WTC11 (cell line): ENCODE results near the gene TMEM263.

Source experiments
- CREM ChIP-seq: sonication (generic); formaldehyde crosslinking; IDR thresholded peaks from 2 replicates; pipeline ENCODE4 v1.8.1; 2022; ENCODE audit warnings: mild to moderate bottlenecking, missing genetic modification reagents, moderate library complexity
- ZNF263 ChIP-seq: sonication (generic); formaldehyde crosslinking; IDR thresholded peaks from 2 replicates; pipeline ENCODE4 v1.8.1; 2022; ENCODE audit warnings: low read depth, mild to moderate bottlenecking, moderate library complexity, missing genetic modification reagents

- TF ChIP-seq CREM: no peak
- TF ChIP-seq ZNF263 (CRISPR knock-in tag): no peak
Observed at GRCh38 chr12:106919910-106920544, 35.7 kb upstream of the TMEM263 start.
